Stimulated activated CD4-positive, alpha-beta T cell treated with anti-CD3 and anti-CD28 coated beads, Interleukin-1b, Interleukin-23, amount 100 ng/mL, for 1 hour (primary cell): ENCODE measurements around the gene MTTP.
"Not testable (repeated sequence)": the region's sequence is repeated elsewhere in the genome, so short reads cannot be mapped to it uniquely, and the experiment has no call there.

Experiments
- DNase-seq, 2 donors: peaks; one replicate each; pipeline ENCODE4 v3.0.0-alpha.2; 2020; ENCODE audit warnings: low read depth in 2 of 2

The MTTP gene

DNA sequence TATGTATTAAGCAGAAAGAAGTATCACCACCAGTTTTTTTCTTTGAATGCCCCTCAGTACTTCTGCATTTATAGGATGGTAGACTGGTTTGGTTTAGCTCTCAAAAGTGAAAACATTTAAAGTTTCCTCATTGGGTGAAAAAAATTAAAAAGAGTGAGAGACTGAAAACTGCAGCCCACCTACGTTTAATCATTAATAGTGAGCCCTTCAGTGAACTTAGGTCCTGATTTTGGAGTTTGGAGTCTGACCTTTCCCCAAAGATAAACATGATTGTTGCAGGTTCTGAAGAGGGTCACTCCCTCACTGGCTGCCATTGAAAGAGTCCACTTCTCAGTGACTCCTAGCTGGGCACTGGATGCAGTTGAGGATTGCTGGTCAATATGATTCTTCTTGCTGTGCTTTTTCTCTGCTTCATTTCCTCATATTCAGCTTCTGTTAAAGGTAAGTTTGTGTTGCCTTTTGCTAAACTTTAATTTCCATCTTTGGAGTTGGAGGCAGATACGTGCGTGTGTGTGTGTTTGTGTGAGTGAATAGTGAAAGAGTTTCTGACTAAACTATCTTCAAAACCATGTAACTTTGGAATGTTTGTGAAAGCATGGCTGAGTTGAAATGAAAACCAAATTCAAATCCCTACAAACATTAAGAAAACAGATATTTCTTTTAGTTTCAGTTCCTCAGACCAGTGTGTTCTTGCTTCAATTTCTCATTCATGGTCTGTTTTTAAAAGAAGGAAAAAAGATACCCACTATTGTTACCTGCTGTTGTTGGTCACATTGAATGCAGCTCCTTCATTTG is at the start of gene MTTP:
Gene MTTP (plus strand): TSS at position 295 of the 795 bp plus-strand sequence. CDS start 86 bp downstream, at position 381.
- DNase-seq: no peak

- no peak for DNase-seq
Measured at GRCh38 chr4:99529228-99529627, 45.4 kb upstream of the MTTP start.

DNA sequence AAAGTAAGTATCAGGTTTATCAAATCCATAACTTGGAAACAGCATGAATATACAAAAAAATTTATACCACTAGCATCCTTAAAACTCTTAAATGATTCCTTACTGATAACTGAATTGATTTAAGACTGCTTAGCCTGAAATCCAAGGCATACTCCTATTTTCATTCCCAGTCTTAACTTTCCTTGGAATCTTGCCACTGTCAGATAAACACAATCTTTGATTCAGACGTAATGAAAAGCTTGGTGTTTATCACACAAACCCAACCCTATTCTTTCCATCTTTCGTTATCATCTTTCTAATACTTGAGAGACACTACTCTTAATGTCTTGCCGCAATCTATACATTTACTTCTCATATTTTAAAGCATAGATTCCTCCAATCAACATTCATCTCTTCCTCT is 44.7 kb upstream of the MTTP start:
- no peak for DNase-seq

DNA sequence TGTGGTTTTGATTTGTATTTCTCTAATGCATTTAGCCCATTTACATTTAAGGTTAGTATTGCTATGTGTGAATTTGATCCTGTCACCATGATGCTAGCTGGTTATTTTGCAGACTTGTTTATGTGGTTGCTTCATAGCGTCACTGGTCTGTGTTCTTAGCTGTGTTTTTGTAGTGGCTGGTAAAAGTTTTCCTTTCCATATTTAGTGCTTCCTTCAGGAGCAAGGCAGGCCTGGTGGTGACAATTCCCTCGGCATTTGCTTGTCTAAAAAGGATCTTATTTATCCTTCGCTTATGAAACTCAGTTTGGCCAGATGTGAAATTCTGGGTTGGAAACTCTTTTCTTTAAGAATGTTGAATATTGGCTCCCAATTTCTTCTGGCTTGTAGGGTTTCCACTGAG is 39.9 kb upstream of the MTTP start:
- not testable (repeated sequence) for DNase-seq

GRCh38 chr4:99536271-99536670 is 38.4 kb upstream of the MTTP start:
- no peak for DNase-seq

GRCh38 chr4:99536848-99537247 is 37.8 kb upstream of the MTTP start:
- DNase-seq: no peak

- DNase-seq: no peak
Measured at GRCh38 chr4:99537674-99538073, 37.0 kb upstream of the MTTP start.

DNA sequence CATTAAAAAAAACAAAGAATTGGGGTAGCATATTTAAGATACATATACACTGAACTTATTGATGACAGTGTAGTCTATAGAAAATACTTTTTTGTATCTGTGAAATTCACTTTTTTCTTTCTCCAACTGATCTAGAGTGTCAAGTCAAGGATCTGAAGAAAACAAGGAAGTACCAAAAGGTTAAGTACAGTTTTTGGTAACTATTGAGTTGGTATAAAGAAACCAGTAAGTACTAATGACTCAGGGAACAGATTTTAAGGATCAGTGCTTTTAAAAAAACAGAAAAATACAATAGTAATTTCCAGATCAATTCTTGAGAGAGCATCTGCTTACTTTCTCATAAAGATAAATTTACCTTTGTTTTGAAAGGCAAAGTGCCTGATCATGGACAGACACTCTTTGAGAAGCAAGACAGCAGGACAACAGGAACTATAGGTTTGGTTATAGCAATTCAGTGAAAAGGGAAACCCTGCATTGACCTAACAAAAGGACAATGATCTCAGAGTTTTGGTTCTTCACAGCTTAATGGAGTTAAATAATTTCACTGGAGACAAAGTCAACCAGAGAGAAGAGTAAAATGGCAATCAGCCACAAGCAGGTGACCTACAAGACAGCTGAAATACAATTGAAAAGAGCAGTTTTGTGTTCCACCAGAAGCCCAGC is 34.2 kb upstream of the MTTP start:
- DNase-seq: no peak

DNA sequence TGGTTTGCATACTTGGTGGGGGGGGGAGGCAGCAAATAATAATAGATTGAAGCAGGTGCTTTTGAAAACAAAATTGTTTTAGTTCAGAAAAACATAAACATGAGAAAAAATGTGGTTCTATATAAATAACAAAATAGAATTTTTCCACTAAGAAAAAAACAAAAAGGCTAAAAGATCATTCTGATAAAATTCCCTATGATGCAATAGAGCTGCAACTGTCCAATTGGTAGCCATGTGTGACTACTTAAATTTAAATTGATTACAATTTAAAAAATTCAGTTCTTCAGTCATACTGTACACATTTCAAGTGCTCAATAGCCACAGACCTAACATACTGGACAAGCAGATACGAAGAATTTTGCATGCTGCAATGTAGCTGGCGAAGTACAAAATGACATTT is 21.8 kb upstream of the MTTP start:
- no peak for DNase-seq

GRCh38 chr4:99563310-99564186 is 11.1 kb upstream of the MTTP start, which contains the start of gene TRMT10A:
TRMT10A (minus strand) TSS chr4:99564039; CDS start chr4:99559338, 4,701 bp downstream.
- peak; percentile 81 to 90 for DNase-seq

- DNase-seq: no peak
Measured at GRCh38 chr4:99564921-99565320, 9.7 kb upstream of the MTTP start.

- DNase-seq: no peak
Measured at GRCh38 chr4:99571883-99572282, 2.7 kb upstream of the MTTP start.

DNA sequence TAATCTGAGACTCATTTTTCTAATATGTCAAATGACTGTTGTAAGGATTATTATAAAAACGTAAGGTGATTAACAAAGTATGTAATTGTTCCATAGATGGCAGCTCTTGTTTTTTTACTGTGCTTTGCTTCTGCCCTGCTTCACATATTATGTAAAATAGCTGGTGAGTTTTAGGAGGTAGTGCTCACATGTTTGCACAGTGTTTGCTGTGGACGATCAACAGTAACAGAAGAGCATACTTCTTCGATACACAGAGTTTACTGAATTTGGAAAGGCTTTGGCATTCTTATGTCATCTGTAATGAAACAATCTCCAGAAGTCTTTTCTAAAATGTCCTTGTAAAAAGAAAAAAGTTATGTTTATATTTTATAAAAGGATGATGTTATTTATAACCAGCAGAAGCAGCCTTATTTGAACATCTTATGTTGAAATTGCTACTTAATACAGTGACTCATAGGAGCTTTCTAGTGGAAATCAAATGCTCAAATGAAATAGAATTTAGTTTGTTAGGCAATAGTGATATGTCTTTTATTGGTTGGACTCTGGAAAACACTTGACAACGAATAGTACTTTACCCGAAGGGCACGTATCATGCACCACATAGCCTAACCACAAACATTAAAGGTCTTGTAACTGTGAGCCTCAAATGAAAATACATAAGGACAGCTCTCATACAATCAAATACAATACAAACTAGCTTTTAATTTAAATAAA is 1.9 kb upstream of the MTTP start:
- DNase-seq: no peak

GRCh38 chr4:99573735-99574368 is 772 bp upstream of the MTTP start:
- no peak for DNase-seq

DNA sequence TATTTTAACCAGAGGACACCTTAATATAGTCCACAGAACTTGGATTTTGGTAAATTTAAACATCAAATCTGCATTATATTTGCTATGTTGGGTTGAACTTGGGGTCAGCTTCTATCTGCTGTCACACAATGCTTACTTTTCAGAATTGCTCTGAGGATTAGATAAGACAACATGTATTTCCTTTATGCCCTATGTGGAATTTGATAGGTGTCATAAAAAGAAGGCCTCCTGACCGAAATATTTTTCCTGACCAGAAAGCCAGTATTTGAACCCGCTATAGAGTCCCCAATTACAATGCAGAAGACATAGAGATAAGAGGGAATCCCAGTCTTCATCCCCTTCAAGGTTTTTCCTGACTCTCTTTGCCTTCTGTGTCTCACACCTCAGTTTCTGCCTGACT is 4.1 kb downstream of the MTTP start:
- no peak for DNase-seq

DNA sequence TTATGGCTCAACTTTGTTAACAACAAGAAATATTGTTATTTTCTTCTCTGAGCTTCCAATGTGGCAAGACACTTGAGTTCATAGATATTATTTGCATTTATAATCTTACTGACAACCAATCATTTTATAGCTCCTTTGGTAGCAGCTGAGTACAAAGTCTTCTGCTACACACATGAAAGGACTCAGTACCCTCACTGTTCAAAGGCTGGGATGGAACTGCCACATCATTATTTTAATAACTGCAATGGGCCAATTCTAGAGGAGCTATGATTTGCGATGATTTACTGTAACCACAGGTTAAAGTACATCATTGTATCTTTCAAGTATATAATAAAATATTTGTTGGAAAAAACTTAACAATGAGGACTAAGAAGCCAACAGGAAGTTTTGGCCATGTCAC is 10.9 kb downstream of the MTTP start:
- no peak for DNase-seq

GRCh38 chr4:99586322-99586721 is 11.7 kb downstream of the MTTP start:
- no peak for DNase-seq

- no peak for DNase-seq
Measured at GRCh38 chr4:99586797-99587196, 12.2 kb downstream of the MTTP start.

- DNase-seq: no peak
Measured at GRCh38 chr4:99587309-99587708, 12.7 kb downstream of the MTTP start.

- DNase-seq: no peak
Measured at GRCh38 chr4:99587803-99588202, 13.2 kb downstream of the MTTP start.

DNA sequence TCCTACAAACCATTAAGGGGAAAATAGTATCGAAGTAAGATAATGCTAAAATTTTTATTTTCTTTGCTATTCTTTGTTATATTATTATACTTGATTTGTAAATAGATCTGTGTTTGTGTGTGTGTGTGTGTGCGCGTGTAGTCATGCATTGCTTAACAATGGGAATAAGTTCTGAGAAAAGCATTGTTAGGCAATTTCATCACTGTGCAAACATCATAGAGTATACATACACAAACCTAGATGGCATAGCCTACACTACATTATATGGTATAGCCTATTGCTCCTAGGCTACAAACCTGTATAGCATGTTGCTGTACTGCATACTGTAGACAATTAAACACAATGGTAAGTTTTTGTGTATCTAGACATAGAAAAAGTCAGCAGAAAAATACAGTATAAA is 17.1 kb downstream of the MTTP start:
- no peak for DNase-seq
